GM12878 (cell line): ENCODE results near the gene ZSCAN26. TPM values are rescaled to one million over a fixed set of nuclear protein-coding genes. Genes with fewer than 3 reads are reported as not detected.
A peak's percentile ranks its signal among the peaks of the same experiment; 100 is the strongest.

ENCODE experiments used
- ATF7 ChIP-seq: fragments of 450-650 bp; IDR thresholded peaks from 2 replicates; pipeline ENCODE4 v1.6.1; 2016; ENCODE audit warnings: low read depth, mild to moderate bottlenecking
- CEBPB ChIP-seq, 2 experiments: fragments of 150-350 bp in 1 of 2; IDR thresholded peaks; 2 replicates each; pipeline ENCODE4 v1.6.1; 2012 to 2014; ENCODE audit warnings: low read depth in 2 of 2, low read length in 2 of 2, borderline replicate concordance in 1 of 2, inconsistent platforms in 1 of 2
- CHD1 ChIP-seq: IDR thresholded peaks from 2 replicates; pipeline ENCODE4 v1.6.1; 2012; ENCODE audit warnings: low read depth, low read length, improper control_type of control experiment
- CHD2 ChIP-seq: IDR thresholded peaks from 2 replicates; pipeline ENCODE4 v1.6.1; 2011; ENCODE audit warnings: low read depth, low read length, improper control_type of control experiment, borderline replicate concordance
- EED ChIP-seq: sonication (generic); IDR thresholded peaks from 2 replicates; pipeline ENCODE4 v1.6.1; 2016; ENCODE audit warnings: antibody characterized with exemption, low read depth
- ESRRA ChIP-seq: IDR thresholded peaks from 2 replicates; pipeline ENCODE4 v1.6.1; 2012; ENCODE audit warnings: mild to moderate bottlenecking, low read length, improper control_type of control experiment
- GATAD2B ChIP-seq: fragments of 450-650 bp; conservative IDR thresholded peaks from 2 replicates; pipeline ENCODE4 v1.6.1; 2017; ENCODE audit warnings: low read depth, mild to moderate bottlenecking, moderate library complexity
- HDAC6 ChIP-seq: fragments of 200-600 bp; sonication (generic); IDR thresholded peaks from one replicate; pipeline ENCODE4 v1.8.0; 2017; ENCODE audit warnings: antibody characterized with exemption; ENCODE audit not compliant: unreplicated experiment
- IKZF2 ChIP-seq, 2 experiments: fragments of 450-650 bp; IDR thresholded peaks; 2 replicates each; pipeline ENCODE4 v1.6.1; 2017; ENCODE audit warnings: mild to moderate bottlenecking in 2 of 2, moderate library complexity in 2 of 2
- NFIC ChIP-seq: IDR thresholded peaks from 2 replicates; pipeline ENCODE4 v1.6.1; 2012; ENCODE audit warnings: low read depth, mild to moderate bottlenecking, inconsistent platforms, low read length, moderate library complexity
- NFYB ChIP-seq: IDR thresholded peaks from 2 replicates; pipeline ENCODE4 v1.6.1; 2011; ENCODE audit warnings: low read depth, mild to moderate bottlenecking, low read length, improper control_type of control experiment, moderate library complexity; ENCODE audit not compliant: insufficient read depth
- NRF1 ChIP-seq: conservative IDR thresholded peaks from 2 replicates; pipeline ENCODE4 v1.6.1; 2011; ENCODE audit warnings: mild to moderate bottlenecking, low read depth, low read length, improper control_type of control experiment
- PAX5 ChIP-seq: IDR thresholded peaks from 2 replicates; pipeline ENCODE4 v1.6.1; 2011; ENCODE audit warnings: low read depth, low read length, borderline replicate concordance
- PAX8 ChIP-seq: fragments of 450-650 bp; IDR thresholded peaks from 2 replicates; pipeline ENCODE4 v1.6.1; 2017; ENCODE audit warnings: mild to moderate bottlenecking, moderate library complexity
- POLR2A ChIP-seq: IDR thresholded peaks from 2 replicates; pipeline ENCODE4 v1.6.1; 2011; ENCODE audit warnings: low read depth, mild to moderate bottlenecking, low read length
- POLR2AphosphoS5 ChIP-seq: IDR thresholded peaks from 2 replicates; pipeline ENCODE4 v1.6.1; 2011; ENCODE audit warnings: mild to moderate bottlenecking, low read length, inconsistent platforms
- POU2F2 ChIP-seq: IDR thresholded peaks from 3 replicates; pipeline ENCODE4 v1.6.1; 2011; ENCODE audit warnings: low read depth, mild to moderate bottlenecking, low read length, borderline replicate concordance
- SMARCA5 ChIP-seq: fragments of 450-650 bp; IDR thresholded peaks from 2 replicates; pipeline ENCODE4 v1.6.1; 2017; ENCODE audit warnings: mild to moderate bottlenecking
- SP1 ChIP-seq: IDR thresholded peaks from one replicate; pipeline ENCODE4 v1.6.1; 2011; ENCODE audit warnings: low read depth, low read length
- STAT1 ChIP-seq: fragments of 450-650 bp; conservative IDR thresholded peaks from 2 replicates; pipeline ENCODE4 v1.6.1; 2014; ENCODE audit warnings: antibody characterized with exemption, mild to moderate bottlenecking
- ZBTB40 ChIP-seq: fragments of 450-650 bp; IDR thresholded peaks from 2 replicates; pipeline ENCODE4 v1.6.1; 2016; ENCODE audit warnings: mild to moderate bottlenecking, moderate library complexity, borderline replicate concordance
- ZNF592 ChIP-seq: fragments of 450-650 bp; IDR thresholded peaks from 2 replicates; pipeline ENCODE4 v1.6.1; 2017; ENCODE audit warnings: mild to moderate bottlenecking, moderate library complexity
- ZNF622 ChIP-seq: fragments of 450-650 bp; IDR thresholded peaks from 2 replicates; pipeline ENCODE4 v1.6.1; 2017; ENCODE audit warnings: mild to moderate bottlenecking, inconsistent platforms
- polyA plus RNA-seq, 11 experiments: library from polyadenylated mRNA; depleted of rRNA in 4 of 11; unstranded in 6 of 11; stranded (reverse) in 5 of 11; fragments of >200 nt; fragmentation: Nextera tagmentation in 4 of 11; fragmentation: Illumina TruSeq in 1 of 11; extraction: Ambion mirVana in 4 of 11; extraction: Trizol in 1 of 11; gene quantifications; 1 replicate in 1 of 11; 2 replicates in 10 of 11; pipeline versions ENCODE4 v1.2.1 to v1.2.3, GENCODE V29; 2011 to 2016; ENCODE audit warnings: inconsistent platforms in 2 of 11, missing spikeins in 2 of 11, low read depth in 1 of 11
- total RNA-seq, 4 experiments: library from RNA; depleted of rRNA in 3 of 4; stranded (reverse); fragments of >200 nt in 3 of 4; fragmentation: Illumina TruSeq in 1 of 4; extraction: Trizol in 1 of 4; gene quantifications; 2 replicates each; pipeline versions ENCODE4 v1.2.1 to v1.2.3, GENCODE V29; 2013 to 2021

ZSCAN26 gene
- total and polyA plus RNA-seq, 10 of the 15 experiments (the other 5 are each of a cell fraction or from before 2014, with no cell fraction given): 4.5 to 13.3 (median 6.5) TPM

GRCh38 chr6:28218312-28219248, 48.4 kb upstream of the ZSCAN26 start (continued):
- TF ChIP-seq SMARCA5: no peak
- TF ChIP-seq PAX5: no peak
- TF ChIP-seq POU2F2: no peak
- TF ChIP-seq CHD2: no peak
- no peak for TF ChIP-seq ZNF592
- no peak; the same call in 1 of the 2 replicates for TF ChIP-seq POLR2AphosphoS5
- TF ChIP-seq EED: no peak
- TF ChIP-seq STAT1: no peak
- TF ChIP-seq PAX8: no peak
- TF ChIP-seq HDAC6: no peak
- no peak for TF ChIP-seq ZNF622
- no peak for TF ChIP-seq CEBPB (IDR thresholded peaks at IDR 0.05; ENCODE audit: borderline replicate concordance in 1 of 2, low read depth in 2 of 2, low read length in 2 of 2)
- no peak for TF ChIP-seq NFIC
- TF ChIP-seq GATAD2B: no peak
- no peak for TF ChIP-seq NFYB
- TF ChIP-seq ESRRA: no peak
- TF ChIP-seq CHD1: no peak
- TF ChIP-seq ATF7: no peak
- TF ChIP-seq NRF1: no peak
- TF ChIP-seq ZBTB40: peak; percentile 86
- no peak; a peak in 1 of 4 replicates for TF ChIP-seq IKZF2 (IDR thresholded peaks at IDR 0.05)
- TF ChIP-seq POLR2A: peak; percentile 67
- TF ChIP-seq SP1: no peak
